IMR-90 (cell line): ENCODE data around the gene OSBPL1A.

Source experiments
- POLR2A ChIP-seq: IDR thresholded peaks from 2 replicates; pipeline ENCODE4 v1.6.1; 2012; ENCODE audit warnings: mild to moderate bottlenecking, low read depth, low read length
- TF ChIP-seq, protein P1 (sequence below): conservative IDR thresholded peaks from 2 replicates; pipeline ENCODE4 v1.5.1; 2012; ENCODE audit warnings: mild to moderate bottlenecking, low read depth, low read length, improper control_type of control experiment

- TF ChIP-seq POLR2A, result no peak
- TF ChIP-seq, protein P1, sequence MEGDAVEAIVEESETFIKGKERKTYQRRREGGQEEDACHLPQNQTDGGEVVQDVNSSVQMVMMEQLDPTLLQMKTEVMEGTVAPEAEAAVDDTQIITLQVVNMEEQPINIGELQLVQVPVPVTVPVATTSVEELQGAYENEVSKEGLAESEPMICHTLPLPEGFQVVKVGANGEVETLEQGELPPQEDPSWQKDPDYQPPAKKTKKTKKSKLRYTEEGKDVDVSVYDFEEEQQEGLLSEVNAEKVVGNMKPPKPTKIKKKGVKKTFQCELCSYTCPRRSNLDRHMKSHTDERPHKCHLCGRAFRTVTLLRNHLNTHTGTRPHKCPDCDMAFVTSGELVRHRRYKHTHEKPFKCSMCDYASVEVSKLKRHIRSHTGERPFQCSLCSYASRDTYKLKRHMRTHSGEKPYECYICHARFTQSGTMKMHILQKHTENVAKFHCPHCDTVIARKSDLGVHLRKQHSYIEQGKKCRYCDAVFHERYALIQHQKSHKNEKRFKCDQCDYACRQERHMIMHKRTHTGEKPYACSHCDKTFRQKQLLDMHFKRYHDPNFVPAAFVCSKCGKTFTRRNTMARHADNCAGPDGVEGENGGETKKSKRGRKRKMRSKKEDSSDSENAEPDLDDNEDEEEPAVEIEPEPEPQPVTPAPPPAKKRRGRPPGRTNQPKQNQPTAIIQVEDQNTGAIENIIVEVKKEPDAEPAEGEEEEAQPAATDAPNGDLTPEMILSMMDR, result no peak
These were observed 96.9 kb downstream of the OSBPL1A start for GRCh38 chr18:24300703-24301102.
